ENCODE results near the gene IGSF6.
A peak's percentile ranks its signal among the peaks of the same experiment; 100 is the strongest.

IGSF6 gene

GRCh38 chr16:21598206-21598605 is 54.2 kb downstream of the IGSF6 start:
- DNase-seq (ENCODE audit: low read depth) = no peak
- TF ChIP-seq CTCF (IDR thresholded peaks at IDR 0.05; ENCODE audit: insufficient read depth, low read depth, low read length, missing control alignments) = no peak
- H3K4me3 ChIP-seq (ENCODE audit: low read length) = peak overlapping the region; percentile 79

- DNase-seq (ENCODE audit: low read depth) = no peak
- H3K4me3 ChIP-seq (ENCODE audit: low read length) = no peak overlapping the region
- TF ChIP-seq CTCF (IDR thresholded peaks at IDR 0.05; ENCODE audit: insufficient read depth, low read depth, low read length, missing control alignments) = no peak
These were observed 54.8 kb downstream of the IGSF6 start for GRCh38 chr16:21597561-21598030.

GRCh38 chr16:21593530-21594289 is 58.7 kb downstream of the IGSF6 start:
- no peak overlapping the region for H3K4me3 ChIP-seq (ENCODE audit: low read length)
- DNase-seq (ENCODE audit: low read depth) = no peak
- no peak for TF ChIP-seq CTCF (IDR thresholded peaks at IDR 0.05; ENCODE audit: insufficient read depth, low read depth, low read length, missing control alignments)

GRCh38 chr16:21592191-21592590 is 60.2 kb downstream of the IGSF6 start:
- no peak for TF ChIP-seq CTCF (IDR thresholded peaks at IDR 0.05; ENCODE audit: insufficient read depth, low read depth, low read length, missing control alignments)
- no peak overlapping the region for H3K4me3 ChIP-seq (ENCODE audit: low read length)
- DNase-seq (ENCODE audit: low read depth) = no peak

GRCh38 chr16:21590796-21591195 is 61.6 kb downstream of the IGSF6 start:
- TF ChIP-seq CTCF (IDR thresholded peaks at IDR 0.05; ENCODE audit: insufficient read depth, low read depth, low read length, missing control alignments) = no peak
- peak; percentile 17 for DNase-seq (ENCODE audit: low read depth)
- no peak overlapping the region for H3K4me3 ChIP-seq (ENCODE audit: low read length)

GRCh38 chr16:21590287-21590686 is 62.1 kb downstream of the IGSF6 start:
- no peak for TF ChIP-seq CTCF (IDR thresholded peaks at IDR 0.05; ENCODE audit: insufficient read depth, low read depth, low read length, missing control alignments)
- DNase-seq (ENCODE audit: low read depth) = peak; percentile 50
- H3K4me3 ChIP-seq (ENCODE audit: low read length) = no peak overlapping the region

- H3K4me3 ChIP-seq (ENCODE audit: low read length) = no peak overlapping the region
- no peak for DNase-seq (ENCODE audit: low read depth)
- no peak for TF ChIP-seq CTCF (IDR thresholded peaks at IDR 0.05; ENCODE audit: insufficient read depth, low read depth, low read length, missing control alignments)
These were observed 62.9 kb downstream of the IGSF6 start for GRCh38 chr16:21589551-21589950.
